IPS-15b (cell line): Measurements from ENCODE around the gene RFX4.
"Not testable (repeated sequence)": the region's sequence is repeated elsewhere in the genome, so short reads cannot be mapped to it uniquely, and the experiment has no call there.

Experiments used
- H3K27me3 ChIP-seq: one replicate; pipeline ENCODE4 v1.6.1; 2013; ENCODE audit warnings: low read length; ENCODE audit not compliant: control insufficient read depth, insufficient read depth
- H3K36me3 ChIP-seq: one replicate; pipeline ENCODE4 v1.6.1; 2013; ENCODE audit warnings: low read length; ENCODE audit not compliant: control insufficient read depth, insufficient read depth
- H3K4me1 ChIP-seq: one replicate; pipeline ENCODE4 v1.6.1; 2013; ENCODE audit warnings: mild to moderate bottlenecking, low read length; ENCODE audit not compliant: control insufficient read depth, insufficient read depth
- H3K4me3 ChIP-seq: one replicate; pipeline ENCODE4 v1.5.1; 2013; ENCODE audit warnings: low read depth, low read length
- H3K9ac ChIP-seq: one replicate; pipeline ENCODE4 v1.6.1; 2013; ENCODE audit warnings: low read depth, mild to moderate bottlenecking, low read length
- H3K9me3 ChIP-seq: one replicate; pipeline ENCODE4 v1.6.1; 2013; ENCODE audit warnings: mild to moderate bottlenecking, low read length; ENCODE audit not compliant: control insufficient read depth, insufficient read depth

RFX4 gene

DNA sequence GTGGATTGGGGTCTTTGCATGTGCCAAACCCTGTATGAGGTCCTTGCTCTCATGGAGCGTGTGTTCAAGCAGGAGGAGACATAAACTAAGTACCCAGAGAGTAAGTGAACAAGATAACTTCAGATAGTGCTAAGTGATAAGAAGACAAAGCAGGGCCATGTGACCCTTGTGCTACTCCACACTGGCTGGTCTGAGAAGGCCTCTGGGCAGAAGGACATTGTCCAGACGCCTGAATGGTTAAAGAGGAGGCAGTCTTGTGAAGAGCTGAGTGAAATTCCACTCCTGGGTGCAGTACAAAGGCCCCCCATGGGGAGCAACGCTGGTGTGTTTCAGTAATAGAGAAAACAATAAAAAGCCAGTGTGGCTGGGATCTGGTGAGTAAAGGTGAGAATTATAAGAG lies 98.4 kb downstream of the RFX4 start:
- no peaks in the 10 kb centered on the region for H3K36me3 ChIP-seq
- H3K4me1 ChIP-seq, result peaks cover 13% of the 10 kb centered on the region
- H3K27me3 ChIP-seq, result no peaks in the 10 kb centered on the region

DNA sequence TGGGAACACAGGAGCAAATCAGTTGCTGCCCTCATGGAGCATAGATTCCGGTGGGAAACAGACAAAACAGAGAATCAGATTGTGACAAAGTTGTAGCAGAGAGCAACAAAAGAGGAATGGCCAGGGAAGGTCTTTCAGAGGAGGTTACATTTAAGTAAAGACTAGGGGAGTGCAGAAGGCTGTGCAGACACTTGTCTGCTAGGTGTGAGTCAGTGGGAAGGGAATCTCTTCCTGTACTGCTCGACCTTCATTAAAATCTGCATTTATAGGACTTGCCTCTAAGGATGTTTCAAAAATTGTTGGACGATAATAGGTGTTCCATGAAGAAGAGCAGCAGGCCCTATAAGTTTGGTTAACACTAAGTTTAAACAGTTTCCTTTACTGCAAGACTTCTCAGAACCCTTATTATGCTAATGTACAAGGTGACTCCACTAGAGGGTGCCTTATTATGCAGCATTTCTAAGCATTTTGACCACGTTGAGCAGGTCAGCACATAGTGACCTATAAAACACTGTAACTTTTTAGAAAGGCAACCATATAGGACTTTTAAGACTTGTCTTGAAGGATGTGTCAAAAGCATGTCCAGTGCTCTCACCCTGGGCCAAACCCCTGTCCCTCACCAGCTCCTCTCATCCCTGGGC lies 99.9 kb downstream of the RFX4 start:
- Histone ChIP-seq H3K9me3 (no peaks in the 10 kb centered on the region), H3K4me3 (no peak overlapping the region), H3K27me3 (no peaks in the 10 kb centered on the region), H3K36me3 (no peaks in the 10 kb centered on the region), H3K4me1 (peaks cover 13% of the 10 kb centered on the region), H3K9ac (no peak overlapping the region)

More for the DNA sequence above, 98.4 kb downstream of the RFX4 start:
- Histone ChIP-seq H3K4me3 (no peak overlapping the region), H3K9ac (no peak overlapping the region), H3K9me3 (no peaks in the 10 kb centered on the region)

DNA sequence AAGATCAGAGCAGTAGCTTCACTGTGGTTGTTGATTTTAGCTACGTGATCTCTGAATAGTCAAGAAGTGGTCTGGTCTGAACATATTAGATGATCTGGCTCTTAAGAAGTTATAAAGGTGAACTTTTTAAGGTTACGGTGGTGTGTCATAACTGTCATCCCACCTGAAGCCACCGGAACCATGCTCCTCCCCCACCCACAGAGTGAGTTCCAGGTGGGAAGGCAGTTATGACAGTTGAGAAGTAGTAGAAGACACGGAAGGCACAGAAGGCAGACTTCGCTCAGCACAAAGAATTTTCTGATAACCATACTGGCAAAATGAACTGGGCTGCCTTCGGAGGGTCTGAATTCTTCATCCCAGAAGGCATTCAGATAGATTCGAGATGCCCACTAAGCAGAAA lies 101.7 kb downstream of the RFX4 start:
- Histone ChIP-seq H3K4me1 (peaks cover 11% of the 10 kb centered on the region), H3K9ac (no peak overlapping the region), H3K9me3 (no peaks in the 10 kb centered on the region), H3K4me3 (no peak overlapping the region), H3K36me3 (no peaks in the 10 kb centered on the region), H3K27me3 (no peaks in the 10 kb centered on the region)

- H3K4me3 ChIP-seq, result no peak overlapping the region
- H3K9me3 ChIP-seq, result no peaks in the 10 kb centered on the region
- no peaks in the 10 kb centered on the region for H3K36me3 ChIP-seq
- H3K4me1 ChIP-seq, result peaks cover 4% of the 10 kb centered on the region
- no peaks in the 10 kb centered on the region for H3K27me3 ChIP-seq
- H3K9ac ChIP-seq, result no peak overlapping the region
Observed at GRCh38 chr12:106685381-106685780, 102.6 kb downstream of the RFX4 start.

DNA sequence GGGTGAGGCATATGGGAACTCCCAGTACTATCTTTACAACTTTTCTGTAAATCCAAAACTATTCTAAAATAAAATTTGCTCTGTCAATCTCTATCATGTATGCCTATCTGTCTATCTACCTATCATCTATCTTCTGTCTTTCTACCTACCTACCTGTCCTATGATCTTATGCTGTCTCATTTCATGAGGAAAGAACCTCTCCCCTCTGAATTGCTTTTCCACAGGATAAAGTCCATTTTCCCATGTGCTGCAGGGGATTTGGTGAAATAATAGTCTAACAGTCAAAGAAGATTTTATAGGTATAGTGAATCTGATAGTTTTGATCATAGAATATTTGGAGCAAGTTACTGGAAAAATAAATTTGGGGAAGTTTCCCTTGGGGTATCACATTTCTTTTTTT lies 104.9 kb downstream of the RFX4 start:
- Histone ChIP-seq H3K9ac (no peak overlapping the region), H3K4me3 (no peak overlapping the region), H3K36me3 (no peaks in the 10 kb centered on the region), H3K4me1 (peaks cover 4% of the 10 kb centered on the region), H3K9me3 (no peaks in the 10 kb centered on the region), H3K27me3 (no peaks in the 10 kb centered on the region)

DNA sequence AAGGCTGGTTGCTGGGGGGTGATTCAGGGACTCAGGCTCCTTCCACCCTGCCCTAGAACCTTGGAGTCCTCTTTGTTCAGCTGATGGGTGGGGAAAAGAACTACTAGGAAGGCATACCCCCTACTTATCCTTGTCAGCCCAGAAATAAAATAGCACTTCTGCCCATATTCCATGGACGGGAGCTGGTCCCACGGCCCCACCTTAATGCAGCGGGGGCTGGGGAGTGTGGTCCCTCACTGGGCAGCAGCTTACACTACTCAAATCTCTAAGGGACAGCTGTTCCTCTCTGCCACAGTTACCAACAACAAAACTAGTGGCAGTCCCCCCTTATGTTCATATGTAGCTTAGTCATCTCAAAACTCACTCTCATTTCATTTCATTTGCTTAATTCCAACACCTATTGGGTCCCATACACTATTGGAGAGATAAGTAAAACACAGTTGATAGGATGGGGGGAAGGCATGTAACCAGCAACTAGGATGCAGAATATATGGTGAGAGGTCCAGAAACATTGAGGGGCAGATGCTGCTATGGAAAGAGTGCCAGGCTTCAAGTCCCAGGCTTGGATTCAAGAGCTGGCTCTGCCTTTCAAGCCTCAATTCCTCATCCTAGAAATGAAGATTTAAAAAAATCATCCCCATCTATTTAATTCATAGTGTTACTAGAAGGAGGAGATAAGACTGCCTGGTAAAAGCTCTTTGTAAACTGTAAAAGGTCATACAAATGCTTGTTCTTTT lies 107.9 kb downstream of the RFX4 start:
- Histone ChIP-seq H3K36me3 (no peaks in the 10 kb centered on the region), H3K4me3 (no peak overlapping the region), H3K4me1 (no peaks in the 10 kb centered on the region), H3K9ac (no peak overlapping the region), H3K27me3 (no peaks in the 10 kb centered on the region), H3K9me3 (no peaks in the 10 kb centered on the region)

DNA sequence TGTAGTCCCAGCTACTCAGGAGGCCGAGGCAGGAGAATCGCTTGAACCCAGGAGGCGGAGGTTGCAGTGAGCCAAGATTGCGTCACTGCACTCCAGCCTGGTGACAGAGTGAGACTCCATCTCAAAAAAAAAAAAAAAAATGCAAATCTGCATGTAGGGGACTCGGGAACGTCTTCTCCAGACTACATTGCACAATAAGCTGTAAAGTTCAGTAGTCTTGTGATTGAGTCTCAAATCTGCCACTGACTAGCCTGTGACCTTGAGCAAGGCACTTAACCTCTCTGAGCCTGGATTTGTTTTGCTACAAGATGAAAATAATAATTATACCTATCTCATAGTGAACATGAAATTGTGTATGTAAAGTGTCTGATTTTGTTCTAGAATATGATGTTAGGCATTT lies 109.2 kb downstream of the RFX4 start:
- not testable (repeated sequence) for H3K4me1 ChIP-seq, H3K36me3 ChIP-seq, H3K9ac ChIP-seq

GRCh38 chr12:106692896-106693820 lies 110.4 kb downstream of the RFX4 start:
- H3K9ac ChIP-seq, result no peak overlapping the region
- no peak overlapping the region for H3K4me3 ChIP-seq
- no peaks in the 10 kb centered on the region for H3K4me1 ChIP-seq
- no peaks in the 10 kb centered on the region for H3K36me3 ChIP-seq
- no peaks in the 10 kb centered on the region for H3K27me3 ChIP-seq
- H3K9me3 ChIP-seq, result no peaks in the 10 kb centered on the region

More for the DNA sequence above, 109.2 kb downstream of the RFX4 start:
- H3K4me3 ChIP-seq, H3K9me3 ChIP-seq, H3K27me3 ChIP-seq: not testable (repeated sequence)

- Histone ChIP-seq H3K9ac (no peak overlapping the region), H3K27me3 (no peaks in the 10 kb centered on the region), H3K36me3 (no peaks in the 10 kb centered on the region), H3K9me3 (no peaks in the 10 kb centered on the region), H3K4me1 (no peaks in the 10 kb centered on the region), H3K4me3 (no peak overlapping the region)
Observed at GRCh38 chr12:106696071-106696470, 113.3 kb downstream of the RFX4 start.

DNA sequence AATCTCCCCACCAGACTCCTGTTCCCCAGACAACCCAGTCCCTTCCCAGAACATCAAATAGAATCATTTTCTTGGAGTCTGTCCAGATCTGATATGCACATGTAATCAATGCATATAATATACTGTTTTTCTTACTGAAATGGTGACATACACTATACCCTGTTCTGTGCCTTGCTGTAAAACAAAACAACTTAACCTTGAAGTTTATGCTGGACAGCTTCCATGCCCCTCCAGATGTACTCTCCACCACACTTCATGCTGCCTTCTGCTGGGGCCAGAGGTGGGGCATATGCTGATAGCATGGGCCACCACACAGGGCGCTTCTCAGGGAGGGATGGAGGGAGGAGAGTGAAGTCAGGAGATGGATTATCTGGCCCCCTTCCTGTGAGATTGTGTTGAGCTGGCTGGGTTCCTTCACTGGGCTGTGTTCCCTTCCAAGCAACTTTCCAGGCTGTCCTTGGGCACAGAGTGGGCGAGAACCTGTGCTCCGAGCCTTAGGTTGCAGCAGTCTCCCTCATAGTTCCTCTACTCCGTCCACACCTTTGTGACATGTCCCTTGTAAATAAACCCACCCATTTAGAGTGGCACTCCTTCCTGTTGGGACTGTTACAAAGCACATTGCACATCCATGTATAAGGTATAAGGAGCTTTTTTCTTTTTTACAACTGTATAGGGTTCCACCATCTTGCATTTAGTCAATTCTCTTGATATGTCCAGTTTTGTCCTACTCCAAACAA lies 114.0 kb downstream of the RFX4 start:
- no peaks in the 10 kb centered on the region for H3K27me3 ChIP-seq
- no peaks in the 10 kb centered on the region for H3K4me1 ChIP-seq
- no peak overlapping the region for H3K4me3 ChIP-seq
- H3K9ac ChIP-seq, result no peak overlapping the region
- H3K36me3 ChIP-seq, result no peaks in the 10 kb centered on the region
- H3K9me3 ChIP-seq, result no peaks in the 10 kb centered on the region

DNA sequence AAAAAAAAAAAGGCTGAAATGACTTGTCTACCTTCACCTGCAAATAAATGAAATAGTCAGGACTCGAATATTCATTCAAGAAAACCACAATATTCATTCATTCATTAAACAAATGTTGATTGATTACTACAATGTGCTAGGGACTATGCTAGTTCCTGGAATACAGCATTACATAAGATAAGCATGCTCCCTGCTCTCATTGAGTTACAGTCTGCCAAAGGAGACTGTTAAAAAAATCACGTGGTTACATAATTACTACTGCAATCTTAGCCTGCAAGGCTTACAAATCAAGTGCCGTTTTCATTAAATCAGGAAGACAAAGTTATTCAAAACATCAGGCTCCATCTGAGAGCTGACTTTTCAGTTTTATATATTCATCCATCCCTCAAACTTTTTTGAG lies 121.3 kb downstream of the RFX4 start:
- no peak overlapping the region for H3K9ac ChIP-seq
- H3K9me3 ChIP-seq, result peaks cover 3% of the 10 kb centered on the region
- H3K36me3 ChIP-seq, result no peaks in the 10 kb centered on the region
- peaks cover under 1% of the 10 kb centered on the region for H3K4me1 ChIP-seq
- no peaks in the 10 kb centered on the region for H3K27me3 ChIP-seq
- H3K4me3 ChIP-seq, result no peak overlapping the region
